ENCODE measurements around the gene LY6G5B. TPM values are rescaled to one million over a fixed set of nuclear protein-coding genes. Genes with fewer than 3 reads are reported as not detected.
A peak's percentile ranks its signal among the peaks of the same experiment; 100 is the strongest.

LY6G5B gene
- total and polyA plus RNA-seq, 2 donors (not counting 3 experiments of a cell fraction or from before 2014, with no cell fraction given) = 15.4 to 25.0 TPM

- H3K9me1 ChIP-seq (replicated peaks; ENCODE audit: control insufficient read depth, extremely low read depth, insufficient read depth, low read length) = no peaks in the 10 kb centered on the region
- no peaks in the 10 kb centered on the region for H4K20me1 ChIP-seq (replicated peaks; ENCODE audit: control insufficient read depth, extremely low read depth, insufficient read depth, low read length)
- peaks cover 32% of the 10 kb centered on the region for H3K79me2 ChIP-seq (ENCODE audit: control insufficient read depth, insufficient read depth, low read length)
- ChIA-PET CTCF (no interaction called here), POLR2A (no interaction called here)
- H3K27me3 ChIP-seq (ENCODE audit: control insufficient read depth in 2 of 2, insufficient read depth in 2 of 2, low read length in 2 of 2) = no peaks in the 10 kb centered on the region
- H3K4me3 ChIP-seq (replicated peaks in 1 of 3; ENCODE audit: insufficient read depth in 1 of 3, low read depth in 1 of 3, low read length in 3 of 3) = peak overlapping the region; percentile 70 to 94 (median 72)
- peak overlapping the region; percentile 81 for H3K4me2 ChIP-seq (ENCODE audit: insufficient read depth, low read length)
- peak overlapping the region; percentile 45 for H3K27ac ChIP-seq (ENCODE audit: insufficient read depth, low read depth, low read length)
- BruUV-seq (replicated peaks) = no TSS peak
- no peak for DNase-seq (ENCODE audit: low read depth, low spot score)
- peaks cover 25 to 31% of the 10 kb centered on the region in 2 experiments for H3K36me3 ChIP-seq (ENCODE audit: control insufficient read depth in 2 of 2, extremely low read depth in 1 of 2, insufficient read depth in 2 of 2, low read length in 2 of 2)
- peaks cover 24% of the 10 kb centered on the region for H3K4me1 ChIP-seq (ENCODE audit: control insufficient read depth, extremely low read depth, insufficient read depth, low read length)
- peak overlapping the region; percentile 60 for H2AFZ ChIP-seq (ENCODE audit: low read depth, low read length)
- H3K9ac ChIP-seq (replicated peaks; ENCODE audit: extremely low read depth, insufficient read depth, low read length) = peak overlapping the region; percentile 68
- FAIRE-seq = no peak
- no peaks in the 10 kb centered on the region for H3K9me3 ChIP-seq (replicated peaks; ENCODE audit: control insufficient read depth, insufficient read depth, low read length)
- intact Hi-C loops (cut with micrococcal nuclease) = loop anchor here (2.0 to 10.0 kb wide), 3 partner anchors 14 to 528 kb away; partner anchors contain the start of genes GPSM3, LY6G5C and PBX2
- dilution Hi-C loops (cut with MboI; ENCODE audit: extremely low pct_ligation_motif_present, low sequenced_read_pairs) = no loop called here
- TF ChIP-seq FOS (IDR thresholded peaks at IDR 0.05; ENCODE audit: borderline replicate concordance, insufficient read depth, low read length) (no peak), MAX (IDR thresholded peaks at IDR 0.05; ENCODE audit: insufficient read depth, insufficient read length) (no peak), POLR2AphosphoS5 (IDR thresholded peaks at IDR 0.05; ENCODE audit: insufficient read depth, low read depth, low read length) (no peak), EZH2 (IDR thresholded peaks at IDR 0.05; ENCODE audit: borderline replicate concordance, low read depth, low read length, severe bottlenecking) (no peak), POLR2A (IDR thresholded peaks at IDR 0.05; ENCODE audit: low read depth, low read length) (no peak), JUN (IDR thresholded peaks at IDR 0.05; ENCODE audit: borderline replicate concordance, insufficient read depth, insufficient read length, low read depth) (no peak), MYC (IDR thresholded peaks at IDR 0.05; ENCODE audit: low read depth, low read length) (no peak), CTCF (IDR thresholded peaks at IDR 0.05; ENCODE audit: extremely low read depth in 1 of 2, insufficient read depth in 1 of 2, low read depth in 1 of 2, low read length in 2 of 2) (no peak), GATA2 (IDR thresholded peaks at IDR 0.05; ENCODE audit: insufficient read depth, insufficient read length, low read depth, low read length) (no peak)
Observed at GRCh38 chr6:31666337-31666965, 3.3 kb upstream of the LY6G5B start.
